GM12878 (cell line): Measurements from ENCODE around the gene UNC13D. TPM values are rescaled to one million over a fixed set of nuclear protein-coding genes. Genes with fewer than 3 reads are reported as not detected.

ENCODE experiments used
- ATAC-seq: fragments of 200-7000 bp; cut with Tn5 transposase; 3 replicates; pipeline ENCODE4 v1.9.1; 2020; ENCODE audit warnings: mild to moderate bottlenecking, moderate library complexity
- BruUV-seq: library from RNA; stranded (reverse); fragments of 400-500 nt; replicated peaks from 2 replicates; lab custom pipeline; 2021; lab: Mats Ljungman, UMichigan
- CTCF ChIA-PET: fragments of 300-600 bp; sonication (Branson Sonifier 250); formaldehyde crosslinking; extraction: SDS; loops from one replicate; lab custom pipeline; 2021; ENCODE audit warnings: inconsistent platforms; lab: Yijun Ruan, JAX
- POLR2A ChIA-PET: fragments of 350-600 bp; formaldehyde crosslinking; extraction: SDS; loops from one replicate; lab custom pipeline; 2021; ENCODE audit warnings: inconsistent platforms; lab: Charles Lee
- RAD21 ChIA-PET: fragments of 300-600 bp; sonication (Branson Sonifier 250); formaldehyde crosslinking; loops from one replicate; lab custom pipeline; 2023; ENCODE audit warnings: antibody characterized with exemption; ENCODE audit not compliant: unreplicated experiment; lab: Charles Lee
- SMC1A ChIA-PET: fragments of 300-600 bp; sonication (Branson Sonifier 250); formaldehyde crosslinking; loops from one replicate; lab custom pipeline; 2023; ENCODE audit not compliant: unreplicated experiment, uncharacterized antibody; lab: Charles Lee
- DNase-seq: peaks from one replicate; pipeline ENCODE4 v3.0.0-alpha.2; 2011; ENCODE audit warnings: low read depth, low spot score
- FAIRE-seq: peaks from 3 replicates; lab custom pipeline; 2011; peaks lifted over from hg19 to GRCh38; lab: Jason Lieb, UNC
- H2AFZ ChIP-seq: 2 replicates; pipeline ENCODE4 v1.6.0; 2011; ENCODE audit warnings: low read depth, low read length, control low read depth; ENCODE audit not compliant: control insufficient read depth
- H3K27ac ChIP-seq: 2 replicates; pipeline ENCODE4 v1.5.1; 2011; ENCODE audit warnings: control low read depth; ENCODE audit not compliant: control insufficient read depth, insufficient read depth
- H3K27me3 ChIP-seq, 2 experiments: replicated peaks in 1 of 2; 2 replicates each; pipeline versions ENCODE4 v1.6.0 to v1.6.1; 2011; ENCODE audit warnings: low read length in 1 of 2; ENCODE audit not compliant: control insufficient read depth in 2 of 2, insufficient read depth in 2 of 2
- H3K36me3 ChIP-seq, 2 experiments: 2 replicates each; pipeline ENCODE4 v1.5.1; 2011; ENCODE audit warnings: low read length in 1 of 2; ENCODE audit not compliant: control insufficient read depth in 2 of 2, insufficient read depth in 2 of 2
- H3K4me1 ChIP-seq: 2 replicates; pipeline ENCODE4 v1.6.1; 2011; ENCODE audit warnings: mild to moderate bottlenecking, low read length, moderate library complexity, mixed read lengths; ENCODE audit not compliant: control insufficient read depth, insufficient read depth
- H3K4me2 ChIP-seq: 2 replicates; pipeline ENCODE4 v1.6.0; 2011; ENCODE audit warnings: control low read depth; ENCODE audit not compliant: control insufficient read depth, insufficient read depth
- H3K4me3 ChIP-seq: fragments of 200-600 bp; sonication (generic); 2 replicates; pipeline ENCODE4 v1.5.1; 2016
- H3K79me2 ChIP-seq: 2 replicates; pipeline ENCODE4 v1.6.0; 2011; ENCODE audit warnings: low read length; ENCODE audit not compliant: control insufficient read depth, insufficient read depth
- H3K9ac ChIP-seq: 2 replicates; pipeline ENCODE4 v1.8.0; 2011; ENCODE audit warnings: low read length, control low read depth, mixed read lengths; ENCODE audit not compliant: control insufficient read depth, insufficient read depth
- H3K9me3 ChIP-seq: replicated peaks from 3 replicates; pipeline ENCODE4 v1.5.1; 2011; ENCODE audit warnings: mild to moderate bottlenecking, low read length; ENCODE audit not compliant: control insufficient read depth, insufficient read depth
- H4K20me1 ChIP-seq: 2 replicates; pipeline ENCODE4 v1.6.0; 2011; ENCODE audit not compliant: control insufficient read depth, insufficient read depth
- ATF3 ChIP-seq: IDR thresholded peaks from 2 replicates; pipeline ENCODE4 v1.6.1; 2011; ENCODE audit warnings: low read depth, mild to moderate bottlenecking, low read length, moderate library complexity, borderline replicate concordance; ENCODE audit errors: extremely low read depth
- BACH1 ChIP-seq: fragments of 450-650 bp; IDR thresholded peaks from 2 replicates; pipeline ENCODE4 v1.6.1; 2017; ENCODE audit warnings: mild to moderate bottlenecking, borderline replicate concordance
- BCL3 ChIP-seq: IDR thresholded peaks from 2 replicates; pipeline ENCODE4 v1.6.1; 2011; ENCODE audit warnings: borderline replicate concordance, low read depth, mild to moderate bottlenecking, moderate library complexity, low read length; ENCODE audit not compliant: insufficient read depth, poor library complexity, severe bottlenecking
- BCLAF1 ChIP-seq: fragments of 450-650 bp; IDR thresholded peaks from 2 replicates; pipeline ENCODE4 v1.6.1; 2017; ENCODE audit warnings: antibody characterized with exemption, mild to moderate bottlenecking, moderate library complexity
- BHLHE40 ChIP-seq, 2 experiments: fragments of 450-650 bp in 1 of 2; IDR thresholded peaks; 2 replicates each; pipeline ENCODE4 v1.6.1; 2011 to 2017; ENCODE audit warnings: low read depth in 2 of 2, borderline replicate concordance in 1 of 2, improper control_type of control experiment in 1 of 2, low read length in 1 of 2, mild to moderate bottlenecking in 1 of 2
- CTCF ChIP-seq, 3 experiments: IDR thresholded peaks in 2 of 3; conservative IDR thresholded peaks in 1 of 3; 2 replicates each; pipeline ENCODE4 v1.5.1; 2011; ENCODE audit warnings: low read depth in 3 of 3, low read length in 3 of 3, mild to moderate bottlenecking in 3 of 3, control low read depth in 2 of 3, moderate library complexity in 2 of 3, inconsistent platforms in 1 of 3, mixed read lengths in 1 of 3; ENCODE audit not compliant: control insufficient read depth in 2 of 3, insufficient read depth in 1 of 3; ENCODE audit errors: extremely low read depth in 1 of 3
- E4F1 ChIP-seq: fragments of 450-650 bp; IDR thresholded peaks from 2 replicates; pipeline ENCODE4 v1.6.1; 2018; ENCODE audit warnings: borderline replicate concordance, mild to moderate bottlenecking; ENCODE audit not compliant: partially characterized antibody
- HDAC6 ChIP-seq: fragments of 200-600 bp; sonication (generic); IDR thresholded peaks from one replicate; pipeline ENCODE4 v1.8.0; 2017; ENCODE audit warnings: antibody characterized with exemption; ENCODE audit not compliant: unreplicated experiment
- IKZF2 ChIP-seq, 2 experiments: fragments of 450-650 bp; IDR thresholded peaks; 2 replicates each; pipeline ENCODE4 v1.6.1; 2017; ENCODE audit warnings: mild to moderate bottlenecking in 2 of 2, moderate library complexity in 2 of 2
- NFYB ChIP-seq: IDR thresholded peaks from 2 replicates; pipeline ENCODE4 v1.6.1; 2011; ENCODE audit warnings: low read depth, mild to moderate bottlenecking, low read length, improper control_type of control experiment, moderate library complexity; ENCODE audit not compliant: insufficient read depth
- YY1 ChIP-seq: IDR thresholded peaks from 2 replicates; pipeline ENCODE4 v1.6.1; 2011; ENCODE audit warnings: low read depth, mild to moderate bottlenecking, low read length
- ZBED1 ChIP-seq: IDR thresholded peaks from 2 replicates; pipeline ENCODE4 v1.6.1; 2016; ENCODE audit warnings: borderline replicate concordance
- WGBS: methylation state at CpG from one replicate; pipeline ENCODE4 v1.1.6; 2016; ENCODE audit warnings: low lambda C conversion rate; ENCODE audit not compliant: insufficient replicate concordance, insufficient coverage; ENCODE audit errors: missing lambda C conversion rate; 5-methylcytosine and 5-hydroxymethylcytosine counted together
- in situ Hi-C: fragments of 300-500 bp; cut with MboI; formaldehyde crosslinking; loops from 9 replicates; pipeline ENCODE4 v1.14.3; 2018; ENCODE audit warnings: mixed read lengths
- intact Hi-C: fragments of 100-400 bp; cut with micrococcal nuclease; formaldehyde crosslinking; loops from one replicate; pipeline ENCODE4 v1.14.2; 2022; ENCODE audit not compliant: unreplicated experiment
- polyA plus RNA-seq, 11 experiments: library from polyadenylated mRNA; depleted of rRNA in 4 of 11; unstranded in 6 of 11; stranded (reverse) in 5 of 11; fragments of >200 nt; fragmentation: Nextera tagmentation in 4 of 11; fragmentation: Illumina TruSeq in 1 of 11; extraction: Ambion mirVana in 4 of 11; extraction: Trizol in 1 of 11; gene quantifications; 1 replicate in 1 of 11; 2 replicates in 10 of 11; pipeline versions ENCODE4 v1.2.1 to v1.2.3, GENCODE V29; 2011 to 2016; ENCODE audit warnings: inconsistent platforms in 2 of 11, missing spikeins in 2 of 11, low read depth in 1 of 11
- total RNA-seq, 4 experiments: library from RNA; depleted of rRNA in 3 of 4; stranded (reverse); fragments of >200 nt in 3 of 4; fragmentation: Illumina TruSeq in 1 of 4; extraction: Trizol in 1 of 4; gene quantifications; 2 replicates each; pipeline versions ENCODE4 v1.2.1 to v1.2.3, GENCODE V29; 2013 to 2021

UNC13D gene
- total and polyA plus RNA-seq, 10 of the 15 experiments (the other 5 are each of a cell fraction or from before 2014, with no cell fraction given) = 0.32 to 63.9 (median 25.2) TPM

- peaks cover 28 to 40% of the 10 kb centered on the region in 2 experiments; a peak in 3 of 4 replicates for H3K36me3 ChIP-seq
- POLR2A ChIA-PET = interaction anchor here (1.4 kb wide), 1 partner anchor 9 kb away, joined by 3 read pairs; no protein-coding TSS in a partner anchor
- no peaks in the 10 kb centered on the region for H3K79me2 ChIP-seq
- intact Hi-C loops (no loop called here), in situ Hi-C loops (no loop called here)
- ATAC-seq = no peak
- no peaks in the 10 kb centered on the region for H4K20me1 ChIP-seq
- H2AFZ ChIP-seq = no peak overlapping the region
- FAIRE-seq = no peak
- 97% methylated on average over 5 of the region's 6 CpGs for WGBS
- H3K27me3 ChIP-seq = no peaks in the 10 kb centered on the region
- no peak overlapping the region for H3K9ac ChIP-seq
- CTCF ChIA-PET = interaction anchor here (1.4 to 1.6 kb wide), 2 partner anchors 11 to 53 kb away, joined by 4 to 5 read pairs; partner anchors contain the start of gene GALK1
- no peaks in the 10 kb centered on the region for H3K9me3 ChIP-seq
- RAD21 ChIA-PET = no interaction called here
- no peak overlapping the region for H3K4me2 ChIP-seq
- BruUV-seq = no TSS peak
- H3K4me1 ChIP-seq = no peaks in the 10 kb centered on the region
- DNase-seq = no peak
- SMC1A ChIA-PET = no interaction called here
- TF ChIP-seq BCL3 = no peak
- TF ChIP-seq BACH1 = no peak
- TF ChIP-seq ZBED1 = no peak
- TF ChIP-seq BCLAF1 = no peak
- no peak for TF ChIP-seq ATF3
- no peak for TF ChIP-seq HDAC6
- TF ChIP-seq E4F1 = no peak
- no peak for TF ChIP-seq IKZF2 (IDR thresholded peaks at IDR 0.05)
- no peak for TF ChIP-seq BHLHE40 (IDR thresholded peaks at IDR 0.05; ENCODE audit: borderline replicate concordance in 1 of 2, low read depth in 2 of 2, low read length in 1 of 2)
- TF ChIP-seq CTCF (IDR thresholded peaks at IDR 0.05 in 2 of 3, conservative IDR thresholded peaks at IDR 0.05 in 1 of 3; ENCODE audit: control insufficient read depth in 2 of 3, extremely low read depth in 1 of 3, insufficient read depth in 1 of 3, low read depth in 3 of 3, low read length in 3 of 3) = no peak
- TF ChIP-seq NFYB = no peak
- no peak for TF ChIP-seq YY1
- no peak overlapping the region for H3K4me3 ChIP-seq
- H3K27ac ChIP-seq = no peak overlapping the region
Observed at GRCh38 chr17:75817571-75817970, 26.6 kb downstream of the UNC13D start.
